Astrocyte of the cerebellum (primary cell): ENCODE results near the gene CHDH.

Source experiments
- DNase-seq: peaks from one replicate; pipeline ENCODE4 v3.0.0-alpha.2; 2011; ENCODE audit warnings: low read depth
- H3K4me3 ChIP-seq: 2 replicates; pipeline ENCODE4 v1.5.1; 2011; ENCODE audit warnings: mild to moderate bottlenecking, low read depth, low read length, moderate library complexity
- CTCF ChIP-seq: IDR thresholded peaks from 2 replicates; pipeline ENCODE4 v1.5.1; 2012; ENCODE audit warnings: low read length, low read depth, moderate library complexity, mild to moderate bottlenecking; ENCODE audit errors: missing control alignments
- in situ Hi-C: cut with HindIII; loops from 2 replicates; pipeline ENCODE4 v1.10.0; 2017; ENCODE audit warnings: low sequenced_read_pairs

The CHDH gene

GRCh38 chr3:53764026-53764775 is 82.0 kb downstream of the CHDH start:
- in situ Hi-C loops = no loop called here
- H3K4me3 ChIP-seq = no peak overlapping the region
- TF ChIP-seq CTCF = no peak
- DNase-seq = no peak

GRCh38 chr3:53763353-53763752 is 82.9 kb downstream of the CHDH start:
- H3K4me3 ChIP-seq = no peak overlapping the region
- in situ Hi-C loops = no loop called here
- TF ChIP-seq CTCF = no peak
- no peak for DNase-seq
